ENCODE results near the gene ASS1.

- TF ChIP-seq POLR2A (IDR thresholded peaks at IDR 0.05; ENCODE audit: low read length) (no peak), GATA1 (IDR thresholded peaks at IDR 0.05; ENCODE audit: low read depth, low read length) (no peak)
These were observed 87.8 kb downstream of the ASS1 start for GRCh38 chr9:130532426-130533080.
